HG03521 (cell line): ENCODE data around the gene PRR23E.

Experiments used
- ATAC-seq: cut with Tn5 transposase; IDR thresholded peaks from one replicate; pipeline ENCODE4 v1.9.1; 2021; ENCODE audit warnings: mild to moderate bottlenecking, moderate library complexity; ENCODE audit not compliant: unreplicated experiment

Gene PRR23E

GRCh38 chr3:127192576-127193232 lies at the start of gene PRR23E:
Gene PRR23E (plus strand): TSS chr3:127193131. CDS start chr3:127196686, 3,555 bp downstream.
- no peak for ATAC-seq

GRCh38 chr3:127143172-127143571 lies 49.8 kb upstream of the PRR23E start:
- no peak for ATAC-seq

- no peak for ATAC-seq
Measured at GRCh38 chr3:127144631-127145030, 48.3 kb upstream of the PRR23E start.

GRCh38 chr3:127145266-127145665 lies 47.7 kb upstream of the PRR23E start:
- no peak for ATAC-seq

- ATAC-seq = no peak
Measured at GRCh38 chr3:127147291-127147885, 45.5 kb upstream of the PRR23E start.

GRCh38 chr3:127149621-127150310 lies 43.2 kb upstream of the PRR23E start:
- no peak for ATAC-seq

GRCh38 chr3:127150513-127151250 lies 42.2 kb upstream of the PRR23E start:
- ATAC-seq = no peak

GRCh38 chr3:127151251-127151564 lies 41.7 kb upstream of the PRR23E start:
- ATAC-seq = no peak

- ATAC-seq = no peak
Measured at GRCh38 chr3:127151992-127152650, 40.8 kb upstream of the PRR23E start.

GRCh38 chr3:127152684-127153505 lies 40.0 kb upstream of the PRR23E start:
- no peak for ATAC-seq

GRCh38 chr3:127153506-127153815 lies 39.5 kb upstream of the PRR23E start:
- no peak for ATAC-seq

GRCh38 chr3:127156338-127157050 lies 36.4 kb upstream of the PRR23E start:
- ATAC-seq = no peak

GRCh38 chr3:127157171-127157828 lies 35.6 kb upstream of the PRR23E start:
- no peak for ATAC-seq

GRCh38 chr3:127158614-127159229 lies 34.2 kb upstream of the PRR23E start:
- ATAC-seq = no peak

GRCh38 chr3:127159543-127159942 lies 33.4 kb upstream of the PRR23E start:
- no peak for ATAC-seq

GRCh38 chr3:127161236-127161635 lies 31.7 kb upstream of the PRR23E start:
- no peak for ATAC-seq

GRCh38 chr3:127161973-127162579 lies 30.9 kb upstream of the PRR23E start:
- ATAC-seq = no peak

GRCh38 chr3:127162947-127163645 lies 29.8 kb upstream of the PRR23E start:
- no peak for ATAC-seq
